Stimulated activated CD4-positive, alpha-beta T cell treated with anti-CD3 and anti-CD28 coated beads, Interleukin-2, amount 100 ng/mL, for 48 hours (primary cell): ENCODE data around the gene FAM118B.

ENCODE experiments used
- DNase-seq, 2 donors: peaks; one replicate each; pipeline ENCODE4 v3.0.0-alpha.2; 2020

The FAM118B gene

DNA sequence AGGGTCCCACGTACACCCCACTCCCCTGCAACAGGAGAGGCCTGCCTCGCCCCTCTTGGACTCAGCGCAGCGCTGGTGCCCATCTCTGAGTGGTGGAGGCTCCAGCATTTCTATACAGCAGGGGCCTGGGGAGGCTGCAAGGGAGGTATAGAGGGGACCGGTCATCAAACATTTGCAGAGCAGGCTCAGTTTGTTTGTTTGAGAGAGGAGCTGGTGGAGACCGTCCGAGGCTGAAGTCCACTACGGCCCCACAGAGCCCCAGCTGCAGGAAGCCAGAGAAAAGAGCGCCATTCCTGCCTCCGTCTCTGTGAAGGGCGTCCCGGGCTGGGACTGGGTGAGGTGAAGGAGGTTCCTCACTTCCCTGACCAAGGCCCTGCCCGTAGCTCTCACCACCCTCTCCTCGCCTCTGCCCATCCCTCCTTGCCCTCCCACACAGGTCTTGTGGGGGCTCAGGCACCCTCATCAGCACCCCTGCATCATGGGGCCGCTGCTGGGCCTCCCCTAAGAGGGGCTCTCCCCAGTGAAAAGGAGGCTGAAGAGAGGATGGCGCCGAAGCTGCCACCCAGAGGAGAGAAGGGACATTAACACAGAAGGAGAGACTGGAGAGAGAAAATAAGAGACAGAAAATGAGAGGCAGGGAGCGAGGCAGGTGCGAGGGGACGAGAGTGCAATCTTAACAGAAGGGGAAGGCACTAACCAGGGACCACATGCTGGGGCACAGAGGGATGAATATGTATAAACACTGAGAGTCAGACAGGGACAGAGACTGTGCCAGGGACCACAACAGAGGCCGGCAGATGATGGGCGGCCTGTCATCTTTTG lies 24.7 kb upstream of the FAM118B start:
- no peak for DNase-seq

DNA sequence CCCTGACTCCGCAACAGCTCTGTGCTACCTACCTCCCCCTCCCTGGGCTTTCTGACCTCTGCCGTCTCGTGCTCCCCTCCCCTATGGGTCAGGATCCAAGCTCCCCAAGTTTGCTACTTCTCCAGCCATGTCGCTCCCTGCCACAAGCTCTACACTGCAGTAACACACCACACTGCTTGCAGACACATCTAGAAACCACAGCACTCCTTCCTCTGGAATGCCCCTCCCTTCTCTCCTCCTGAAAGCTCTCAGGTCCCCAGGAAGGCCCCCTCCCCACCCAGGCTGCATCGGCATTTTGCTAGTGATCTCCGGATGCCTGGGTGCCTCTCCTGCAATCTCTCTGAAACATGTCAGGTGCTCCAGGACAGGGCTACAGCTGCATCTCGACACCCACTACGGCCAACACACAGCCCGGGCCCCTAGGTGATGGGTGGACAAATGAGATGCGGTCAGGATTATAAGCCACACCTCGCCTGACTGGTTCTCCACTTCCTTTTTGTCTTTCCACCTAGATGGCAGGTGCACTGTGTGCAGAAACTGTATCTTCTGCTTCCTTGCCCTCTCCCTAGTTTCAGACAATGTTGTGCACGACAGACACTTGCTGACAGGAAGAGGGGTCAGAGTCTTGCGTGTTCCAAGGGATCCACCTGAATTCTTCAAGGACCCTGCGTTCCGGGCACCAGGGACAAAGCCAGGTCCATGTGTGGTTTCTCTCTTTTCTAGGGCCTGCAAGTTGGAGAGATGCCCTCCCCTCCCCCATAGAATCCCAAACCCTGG lies 23.1 kb upstream of the FAM118B start:
- DNase-seq = no peak

DNA sequence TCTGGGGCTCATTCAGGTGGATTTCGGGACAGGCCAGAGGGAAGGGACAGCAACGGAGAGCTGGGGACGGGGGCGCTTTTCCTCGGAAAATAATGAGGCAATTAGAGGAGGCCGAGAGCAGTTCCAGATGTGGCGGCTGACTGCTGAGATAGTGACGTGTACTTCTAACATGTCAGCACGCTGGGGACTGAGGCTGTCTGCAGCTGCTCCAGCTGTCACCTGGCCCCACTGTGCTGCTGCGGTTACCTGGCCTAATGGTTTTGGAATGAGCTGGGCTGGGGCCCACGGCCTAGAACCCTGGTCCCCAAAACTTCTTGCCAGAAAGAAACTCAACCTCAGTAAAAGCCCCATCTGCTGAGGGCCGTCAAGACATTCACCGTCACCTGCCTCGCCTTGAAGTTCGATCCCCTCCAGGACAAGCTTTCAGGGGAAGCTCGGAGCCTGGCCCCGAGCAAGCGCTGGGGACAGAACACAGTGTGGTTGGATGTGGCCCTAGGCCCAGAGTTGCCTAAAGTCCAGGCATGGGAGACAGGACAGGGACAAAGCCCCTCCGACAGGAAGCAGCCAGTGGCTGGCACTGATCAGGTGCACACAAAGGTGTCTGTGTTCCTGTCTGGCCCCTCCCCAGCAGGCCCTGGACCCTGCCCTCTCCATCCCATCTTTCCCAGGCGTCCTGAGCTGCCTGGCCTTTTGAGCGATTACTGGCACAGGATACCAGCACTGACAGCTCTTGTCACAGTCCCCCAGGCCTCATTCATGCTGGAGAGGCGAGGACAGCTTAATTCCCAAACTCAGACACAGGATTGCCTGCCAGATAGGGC lies 22.3 kb upstream of the FAM118B start:
- DNase-seq = no peak

DNA sequence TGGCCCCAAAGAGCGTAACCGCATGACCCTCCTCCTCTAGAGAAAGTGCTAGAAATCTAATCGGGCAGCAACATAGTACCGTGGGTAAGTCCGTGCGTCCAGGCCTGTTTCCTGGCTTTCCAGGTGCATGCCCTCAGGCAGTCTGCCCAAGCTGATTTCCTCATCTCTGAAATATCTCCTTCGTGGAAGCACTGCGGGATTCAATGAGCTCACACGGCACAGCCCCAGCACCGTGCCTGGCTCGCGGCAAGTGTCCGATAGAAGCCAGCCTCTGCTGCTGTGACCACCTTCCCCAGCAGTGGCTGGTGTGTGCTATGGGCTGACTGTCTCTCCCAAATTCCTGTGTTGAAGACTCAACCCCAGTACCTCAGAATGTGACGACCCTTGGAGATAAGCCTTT lies 20.8 kb upstream of the FAM118B start:
- no peak for DNase-seq

DNA sequence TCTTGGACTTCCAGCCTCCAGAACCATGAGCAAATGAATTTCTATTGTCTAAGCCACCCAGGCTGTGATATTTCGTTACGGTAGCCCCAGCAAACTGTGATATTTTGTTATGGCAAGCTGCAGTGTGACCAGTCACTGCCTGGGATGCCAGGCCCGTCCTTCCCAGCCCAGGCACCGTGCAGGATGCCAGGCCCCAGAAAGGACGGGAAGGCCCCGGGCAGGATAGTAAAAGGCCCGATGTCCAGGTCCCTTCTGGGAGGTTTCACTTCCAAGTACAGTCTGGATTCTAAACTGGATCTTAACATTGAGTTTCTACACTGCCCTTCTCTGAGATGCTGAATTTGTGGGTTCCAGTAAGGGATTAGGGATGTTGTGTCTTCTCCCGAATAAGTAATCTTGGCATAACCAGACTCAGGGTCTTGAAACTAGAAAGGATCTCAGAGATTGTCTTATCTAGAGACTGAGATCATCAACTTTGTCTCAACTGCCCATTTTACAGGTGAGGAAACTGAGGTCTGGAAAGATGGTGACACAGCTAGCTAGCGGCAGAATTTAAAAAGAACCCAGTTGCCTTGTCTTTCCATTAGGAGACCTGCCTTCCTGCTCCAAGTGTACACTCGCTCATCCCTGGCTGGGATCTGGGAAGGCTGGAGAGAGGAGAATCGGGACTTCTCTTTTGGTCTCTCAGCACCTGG lies 20.1 kb upstream of the FAM118B start:
- DNase-seq = no peak

DNA sequence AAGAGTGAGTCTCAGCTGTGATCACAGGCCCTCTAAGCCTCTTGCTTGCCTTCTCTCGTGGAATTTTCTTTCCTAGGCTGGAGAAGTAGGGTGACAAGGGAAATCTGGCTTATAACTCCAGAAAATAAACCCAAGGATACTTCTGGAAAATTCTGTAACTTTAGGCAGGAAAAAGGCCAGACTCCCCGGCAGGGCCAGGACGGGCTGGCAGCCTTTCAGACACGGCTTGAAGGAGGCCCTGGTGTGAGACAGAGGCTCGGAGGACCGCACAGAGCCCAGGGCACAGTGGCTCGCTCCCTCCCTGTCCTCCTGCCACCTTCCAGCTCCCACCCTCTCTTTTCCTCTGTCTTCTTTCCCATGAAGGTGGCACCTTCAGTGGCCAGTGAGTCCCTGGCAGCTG lies 19.2 kb upstream of the FAM118B start:
- no peak for DNase-seq

DNA sequence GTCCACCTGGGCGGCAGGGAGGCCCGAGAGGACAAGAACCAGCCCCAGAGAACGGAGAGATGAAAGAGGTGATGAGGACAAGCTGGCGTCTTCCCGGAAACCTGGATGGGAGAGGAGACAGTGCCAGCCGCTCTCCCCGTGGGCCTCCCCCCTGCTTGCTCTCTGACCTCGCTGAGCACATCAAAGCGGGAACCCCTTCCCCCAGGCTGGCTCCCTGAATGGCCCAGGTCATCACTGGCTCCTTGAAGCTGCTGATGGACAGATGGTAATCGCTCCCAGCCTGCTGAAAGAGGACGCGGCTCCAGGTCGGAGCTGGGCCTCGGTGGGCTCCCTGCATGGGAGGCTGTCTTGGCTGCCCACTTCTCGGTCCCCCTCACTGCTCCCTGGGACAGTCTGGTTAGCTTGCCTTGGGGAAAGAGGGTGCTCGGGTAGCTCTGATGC lies 18.5 kb upstream of the FAM118B start:
- no peak for DNase-seq

DNA sequence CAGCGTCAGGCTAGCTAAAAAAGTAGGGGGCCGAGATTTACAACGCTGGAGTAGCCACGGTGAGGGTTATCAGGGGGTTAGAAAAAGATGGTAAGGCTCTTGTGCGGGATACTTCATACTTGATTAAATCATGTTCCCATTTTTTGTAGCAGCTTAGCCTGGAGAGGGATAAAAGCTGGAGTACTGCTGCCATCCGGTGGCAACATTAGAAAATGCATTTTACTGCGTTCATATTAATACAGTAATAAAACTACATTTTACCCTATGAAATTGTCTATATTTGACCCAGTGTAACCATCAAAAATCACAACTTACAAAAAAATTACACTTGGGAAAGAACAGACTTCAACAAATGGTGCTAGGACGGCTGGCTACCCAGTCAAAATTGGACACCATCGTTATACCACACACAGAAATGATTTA lies 17.4 kb upstream of the FAM118B start:
- peak; percentile 23 for DNase-seq

DNA sequence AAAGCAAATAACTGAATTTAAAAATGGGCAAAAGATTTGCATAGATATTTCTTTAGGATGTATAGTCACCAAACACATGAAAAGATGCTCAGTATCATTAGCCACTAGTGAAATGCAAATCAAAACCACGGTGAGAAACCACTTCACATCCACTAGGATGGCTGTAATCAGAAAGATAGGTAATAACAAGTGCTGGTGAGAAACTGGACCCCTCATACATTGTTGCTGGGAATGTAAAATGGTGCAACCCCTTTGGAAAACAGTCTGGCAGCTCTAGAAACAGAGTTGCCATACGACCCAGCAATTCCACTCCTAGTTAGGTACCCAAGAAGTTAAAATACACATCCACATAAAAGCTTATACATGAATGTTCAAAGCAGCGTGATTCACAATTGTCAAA lies 16.5 kb upstream of the FAM118B start:
- no peak for DNase-seq

DNA sequence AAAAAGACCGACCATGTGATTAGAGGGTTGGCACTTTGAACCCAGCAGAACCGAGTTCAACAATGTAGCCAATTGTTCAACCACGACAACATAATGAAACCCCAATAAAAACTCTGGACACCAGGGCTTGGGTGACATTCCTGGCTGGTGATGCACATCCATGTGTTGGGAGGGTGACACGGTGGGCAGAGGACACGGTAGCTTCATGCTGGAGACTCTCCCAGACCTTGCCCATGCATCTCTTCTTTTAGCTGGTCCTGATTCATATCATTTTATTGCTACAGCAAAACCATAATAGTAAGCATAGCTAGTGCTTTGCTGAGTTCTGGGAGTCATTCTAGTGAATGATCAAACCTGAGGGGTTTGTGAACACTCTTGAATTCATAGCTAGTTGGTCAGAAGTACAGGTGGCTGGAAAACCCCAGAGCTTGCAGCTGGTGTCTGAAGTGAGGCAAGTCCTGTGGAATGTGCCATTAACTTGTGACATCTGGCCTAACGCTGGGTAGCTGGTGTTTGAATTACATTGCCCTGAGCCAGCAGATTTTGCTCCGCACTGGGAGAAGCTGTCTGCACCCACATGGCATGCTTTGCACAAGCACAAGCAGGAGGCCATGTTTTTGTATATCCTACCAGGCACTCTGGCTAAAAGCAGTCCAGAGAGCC lies 14.2 kb upstream of the FAM118B start:
- no peak for DNase-seq

DNA sequence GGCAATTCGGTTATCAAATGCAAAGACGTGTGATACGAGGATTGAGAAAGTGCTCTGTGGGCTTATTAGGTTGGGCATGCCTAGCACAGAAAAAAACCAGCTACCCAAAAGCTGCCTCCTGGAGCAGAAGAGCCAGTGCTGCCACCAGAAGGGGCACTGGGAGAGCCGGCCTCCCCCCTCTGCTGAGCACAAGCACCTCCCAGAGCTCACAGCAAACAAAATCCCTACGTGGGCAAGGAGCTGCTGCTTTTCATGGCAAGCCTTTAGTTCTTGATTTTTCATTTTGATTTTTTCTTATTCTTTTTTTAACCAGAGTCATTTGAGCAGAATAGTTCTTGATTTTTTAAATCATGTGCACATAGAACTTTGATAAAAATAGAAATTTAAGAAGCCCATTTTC lies 12.9 kb upstream of the FAM118B start:
- DNase-seq = no peak

DNA sequence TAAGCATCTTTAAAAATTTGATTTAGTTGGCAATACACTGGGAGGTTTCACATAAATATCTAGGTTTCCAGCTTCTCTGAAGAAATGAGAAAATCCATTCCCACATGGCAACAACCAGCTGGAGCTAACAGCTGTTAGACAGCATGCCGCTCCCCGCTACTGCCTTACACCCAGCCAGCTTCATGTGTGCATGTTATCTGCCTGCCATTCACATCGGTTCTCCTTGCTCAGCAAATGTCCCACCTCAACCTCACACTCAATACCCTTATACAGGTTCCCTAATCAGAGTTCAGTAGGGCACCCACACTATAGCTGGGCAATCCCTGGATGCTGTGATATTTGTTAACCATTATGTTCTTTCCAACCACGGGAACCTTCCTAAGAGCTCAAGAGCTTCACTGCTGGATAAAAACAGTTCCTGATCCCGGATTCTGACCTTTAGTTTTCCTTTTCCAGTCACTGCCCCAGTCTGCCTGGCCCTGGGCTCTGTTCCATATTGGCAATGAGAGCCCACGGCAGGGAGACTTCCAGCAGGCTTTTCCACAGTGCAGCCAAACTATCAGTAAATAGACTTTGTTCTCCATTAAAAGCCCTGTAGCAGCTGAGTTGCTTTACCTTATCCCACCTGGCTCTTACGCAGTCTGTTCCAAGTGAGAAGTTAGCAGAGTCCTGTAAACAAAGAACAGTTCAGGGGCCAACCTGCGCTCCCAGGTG lies 8.8 kb upstream of the FAM118B start:
- no peak for DNase-seq

DNA sequence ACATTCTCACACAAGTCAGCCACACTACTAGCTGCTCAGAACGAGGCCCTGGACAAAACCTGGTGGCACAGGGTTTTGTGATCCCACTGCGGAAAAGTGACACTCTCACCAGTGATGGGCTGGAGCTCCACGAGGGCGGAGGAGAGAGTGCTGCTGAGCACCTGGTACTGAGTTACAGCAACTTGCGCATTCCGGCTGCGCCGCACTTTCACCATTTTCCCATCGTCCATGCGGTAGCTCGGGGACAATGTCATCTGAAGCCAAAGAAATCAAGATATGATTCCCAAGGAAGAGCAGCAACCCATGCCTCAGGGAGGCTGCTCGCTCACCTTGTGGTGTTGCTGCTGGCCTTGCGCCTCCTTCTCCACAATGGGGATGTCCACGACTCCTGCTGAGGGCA lies 6.2 kb upstream of the FAM118B start:
- no peak for DNase-seq

DNA sequence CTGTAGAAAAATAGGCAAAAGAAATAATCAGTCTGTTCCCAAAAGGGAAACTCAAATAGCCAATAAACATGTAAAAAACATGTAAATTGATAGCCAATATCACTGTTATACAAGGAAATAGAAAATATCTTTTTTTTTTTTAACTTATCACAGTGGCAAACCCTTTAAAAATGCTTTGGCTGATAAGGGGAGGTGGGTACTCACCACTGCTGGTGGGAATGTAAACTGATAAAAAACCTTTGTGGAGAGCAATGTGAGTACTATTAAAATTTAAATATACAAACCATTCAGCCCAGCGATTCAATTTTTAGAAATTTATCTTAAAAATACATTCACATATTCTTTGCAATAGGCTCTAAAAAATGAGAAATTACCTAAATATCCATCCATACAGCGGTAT lies 3.7 kb upstream of the FAM118B start:
- DNase-seq = no peak

DNA sequence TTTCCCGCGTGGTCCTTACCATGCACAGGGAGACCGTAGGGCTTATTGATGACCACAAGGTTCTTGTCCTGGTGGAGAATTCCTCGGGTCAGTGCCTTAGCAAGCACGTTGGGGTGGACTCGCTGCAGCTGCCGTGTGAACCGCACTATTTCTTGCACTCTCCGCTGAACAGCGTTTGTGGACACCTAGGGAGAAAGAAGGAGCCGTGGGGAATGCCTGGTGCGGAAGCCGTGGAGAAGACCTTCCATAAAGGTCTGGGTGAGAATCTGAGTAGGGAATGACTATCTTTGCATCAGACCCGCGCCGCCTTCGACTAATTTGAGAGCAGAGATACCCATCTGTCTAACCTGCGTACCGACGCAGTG lies 729 bp upstream of the FAM118B start:
- DNase-seq = peak in 1 of 2 donors; percentile 4

DNA sequence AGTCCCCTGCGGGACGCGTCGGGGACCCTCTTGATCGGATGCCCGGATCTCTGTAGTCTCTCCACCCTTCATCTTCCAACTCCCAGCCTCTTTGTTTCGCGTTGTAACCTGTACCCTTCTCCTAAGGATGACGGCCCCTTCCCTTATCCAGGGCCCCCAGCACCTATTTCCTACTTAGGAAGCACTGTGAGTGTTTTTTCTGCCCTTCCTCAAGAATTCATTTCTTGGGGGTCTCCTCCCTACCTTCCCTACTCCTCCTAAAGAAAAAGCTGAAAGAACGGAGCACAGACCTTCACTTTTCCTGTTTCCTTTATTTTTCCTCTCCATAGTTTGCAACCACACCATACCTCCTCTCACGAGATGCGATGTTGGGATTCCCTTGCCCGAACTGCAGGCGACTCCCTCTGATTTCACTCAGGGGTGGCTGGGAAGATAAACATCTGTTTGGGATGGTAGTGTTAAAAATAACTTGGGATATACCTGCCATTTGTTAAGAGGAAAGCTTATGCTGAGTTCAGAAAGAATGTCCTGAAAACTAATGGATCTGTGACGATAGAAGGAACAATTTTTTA lies 593 bp downstream of the FAM118B start:
- no peak for DNase-seq

DNA sequence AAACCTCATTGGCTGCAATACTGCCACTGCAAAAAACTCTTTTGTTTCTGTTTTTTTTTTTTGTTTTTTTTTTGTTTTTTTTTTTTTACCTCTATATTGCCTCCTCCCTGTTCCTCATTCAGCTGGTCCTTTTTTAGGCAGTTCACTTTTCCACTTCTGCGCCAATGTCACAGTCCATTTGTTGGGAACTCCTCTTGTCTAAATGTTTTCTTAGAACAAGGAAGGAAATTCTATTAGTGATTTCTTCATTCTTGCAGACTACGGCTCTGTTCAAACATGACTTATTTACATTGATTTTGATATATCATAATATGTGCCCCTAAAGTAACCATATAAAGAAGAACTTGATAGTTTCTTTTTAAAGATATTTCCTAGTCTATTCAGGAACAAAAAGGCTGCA lies 2.9 kb downstream of the FAM118B start:
- DNase-seq = no peak

DNA sequence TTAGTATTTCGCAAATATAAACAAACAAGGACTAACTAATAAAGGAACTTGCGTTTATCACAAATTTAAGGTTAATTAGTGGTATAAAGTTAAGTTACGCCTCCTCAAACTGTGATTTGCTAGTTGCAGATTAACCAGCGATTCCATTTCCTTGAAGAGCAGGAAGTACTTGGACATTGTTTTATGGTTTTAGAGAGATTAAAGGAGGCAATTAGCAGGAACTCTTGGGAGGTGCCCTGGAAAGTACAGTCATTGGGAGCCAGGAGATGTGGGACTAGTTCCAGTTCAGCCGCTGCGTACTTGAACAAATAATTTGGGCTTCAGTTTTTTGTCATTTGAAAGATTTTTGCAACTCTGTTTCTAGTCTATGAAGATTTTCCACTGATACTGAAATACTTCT lies 3.3 kb downstream of the FAM118B start:
- no peak for DNase-seq

DNA sequence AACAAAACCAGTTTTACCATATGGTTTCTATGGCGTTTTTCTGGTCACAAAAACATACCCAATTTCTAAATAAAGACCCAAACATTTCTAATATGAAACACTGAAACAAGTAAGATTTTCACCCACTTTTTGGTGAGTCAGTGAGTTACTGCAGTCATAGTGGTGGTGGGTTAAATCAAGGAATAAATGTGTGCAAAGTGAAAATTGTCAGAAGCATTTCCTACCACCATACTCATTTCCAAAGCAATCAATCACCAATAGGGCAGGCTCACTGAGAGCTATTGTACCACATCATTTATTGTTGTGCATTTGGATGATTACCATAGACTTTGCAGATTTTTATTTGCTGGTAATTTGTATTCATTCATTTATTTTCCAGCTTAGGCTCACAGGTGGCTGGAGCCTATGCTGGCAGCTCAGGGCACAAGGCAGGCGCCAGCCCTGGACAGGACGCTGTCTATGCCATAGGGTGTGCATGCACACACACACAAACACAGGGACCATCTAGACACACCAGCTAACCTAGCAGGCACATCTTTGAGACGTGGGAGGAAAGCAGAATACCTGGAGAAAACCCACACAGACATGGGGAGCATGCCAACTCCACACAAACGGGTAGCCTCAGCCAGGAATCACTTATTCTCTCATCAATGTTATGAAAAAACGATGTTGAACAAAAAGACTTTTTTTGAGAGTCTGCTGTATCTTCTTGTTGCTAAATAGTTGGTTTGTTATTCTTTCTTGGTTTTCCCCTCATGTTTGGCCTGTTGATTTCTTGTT lies 5.1 kb downstream of the FAM118B start:
- no peak for DNase-seq

DNA sequence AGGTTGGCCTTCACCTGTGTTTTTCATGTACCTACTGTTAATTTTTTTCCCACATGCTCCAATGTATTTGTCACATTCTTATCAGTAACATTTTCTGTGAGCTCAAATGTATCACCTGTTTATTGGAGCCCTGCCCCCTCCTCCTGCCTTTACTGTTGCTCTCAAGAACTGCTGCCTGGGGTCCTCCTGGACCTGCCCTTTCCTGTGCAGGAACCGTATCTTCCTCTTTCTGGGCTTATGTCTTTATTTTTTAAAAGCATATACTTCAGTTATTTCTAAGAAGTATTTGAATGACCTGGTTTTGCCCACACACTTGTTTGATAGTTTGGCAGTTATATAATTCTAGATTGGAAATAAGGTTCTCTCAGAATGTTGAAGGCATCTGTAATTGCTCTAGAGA lies 5.9 kb downstream of the FAM118B start:
- DNase-seq = no peak
